ENCODE results near the gene ARHGEF40. TPM values are rescaled to one million over a fixed set of nuclear protein-coding genes. Genes with fewer than 3 reads are reported as not detected.

Gene ARHGEF40
- total RNA-seq, 1 experiment from 2014 or later = 26.0 TPM

DNA sequence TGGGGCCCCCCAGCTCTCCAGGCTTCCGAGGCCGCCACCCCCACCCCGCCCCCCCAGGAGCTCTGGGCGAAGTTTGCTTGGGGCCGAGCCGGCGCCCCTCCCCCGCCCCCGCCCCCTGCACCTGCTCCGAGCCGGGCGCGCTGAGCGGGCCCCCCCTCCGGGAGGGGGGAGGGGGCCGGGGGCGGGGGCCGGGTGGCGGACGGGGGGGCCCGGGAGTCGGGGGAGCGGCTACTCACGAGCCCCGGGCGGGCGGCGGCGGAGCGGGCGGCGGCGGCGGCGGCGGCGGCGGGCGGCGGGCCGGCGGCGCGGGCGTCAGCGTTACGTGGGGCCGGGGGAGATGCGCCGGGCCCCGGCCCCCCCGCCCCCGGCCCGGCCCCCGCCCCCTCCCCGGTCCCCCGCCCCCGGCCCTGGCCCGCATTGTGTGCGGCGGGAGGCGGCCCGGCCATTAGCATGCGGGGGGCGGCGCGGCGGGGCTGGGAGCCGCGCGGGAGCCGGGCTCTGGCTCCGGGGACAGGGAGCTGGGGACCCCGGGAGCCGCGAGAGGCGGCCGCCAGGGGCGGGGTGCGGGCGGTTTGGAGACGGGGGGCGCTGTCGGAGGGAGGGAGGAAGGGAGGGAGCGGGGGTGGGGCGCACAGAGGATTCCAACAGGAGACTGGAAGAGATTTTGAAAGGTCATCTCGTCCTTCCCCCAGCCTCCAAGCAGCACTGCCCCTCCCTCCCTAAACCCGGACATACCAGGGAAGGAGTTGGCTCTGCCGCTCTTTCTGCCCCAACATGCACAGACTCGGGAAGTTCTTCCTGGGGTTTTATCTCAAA lies 28.2 kb downstream of the ARHGEF40 start, which contains the start of gene ZNF219:
Gene ZNF219 (minus strand): TSS at position 580 of the 816 bp plus-strand sequence. CDS start 5,064 bp downstream, outside the sequence.
- DNase-seq (ENCODE audit: low read depth) = peak; percentile 52

DNA sequence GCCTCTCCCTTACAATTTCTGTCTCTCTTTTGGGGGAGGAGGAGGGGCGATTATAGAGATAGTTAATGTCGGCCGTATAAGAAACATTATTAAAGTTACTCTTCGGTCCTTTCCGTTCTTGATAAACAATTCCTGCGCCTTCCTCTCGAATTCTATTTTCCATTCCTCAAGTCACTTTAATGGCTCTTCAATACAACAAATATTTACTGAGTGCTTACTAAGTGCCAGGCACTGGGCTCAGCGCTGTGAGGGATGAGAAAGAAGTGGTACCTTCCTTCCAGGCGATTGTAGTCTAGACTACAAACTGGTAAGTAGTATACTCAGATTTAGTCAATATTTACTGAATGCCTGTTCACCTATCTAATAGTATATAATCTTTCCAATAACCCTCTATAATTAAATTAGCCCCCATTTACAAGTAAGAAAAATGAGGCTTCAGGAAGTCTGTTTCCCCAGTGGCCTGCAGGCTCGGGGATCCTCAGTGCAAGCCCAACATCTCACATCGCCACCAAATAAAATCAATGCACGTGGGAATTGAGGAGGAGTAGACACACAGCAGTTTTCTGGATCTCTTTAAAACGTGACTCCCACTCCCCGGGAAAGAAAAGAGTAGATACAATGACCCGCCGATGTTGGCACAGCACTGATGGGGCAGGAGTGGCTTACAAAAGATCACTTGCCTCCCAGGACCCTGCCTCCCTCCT lies 28.9 kb downstream of the ARHGEF40 start:
- no peak for DNase-seq (ENCODE audit: low read depth)

DNA sequence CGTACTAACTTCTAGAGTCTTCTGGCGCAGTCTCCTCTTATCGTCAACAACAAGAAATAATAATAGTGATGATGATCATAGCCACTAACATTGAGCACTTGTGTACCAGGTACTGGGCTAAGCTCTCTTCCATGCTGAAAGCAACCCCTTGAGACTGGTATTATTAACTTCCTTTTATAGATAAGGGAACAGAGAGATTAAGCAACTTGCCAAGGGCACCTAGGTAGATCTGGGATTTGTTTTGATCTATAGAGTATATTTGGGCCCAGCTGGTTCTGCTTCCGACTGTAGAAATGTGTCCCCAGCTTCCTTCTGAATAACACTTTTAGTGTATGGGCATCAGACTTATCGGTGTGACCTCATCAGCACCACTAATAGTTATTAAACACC lies 29.5 kb downstream of the ARHGEF40 start:
- DNase-seq (ENCODE audit: low read depth) = no peak

DNA sequence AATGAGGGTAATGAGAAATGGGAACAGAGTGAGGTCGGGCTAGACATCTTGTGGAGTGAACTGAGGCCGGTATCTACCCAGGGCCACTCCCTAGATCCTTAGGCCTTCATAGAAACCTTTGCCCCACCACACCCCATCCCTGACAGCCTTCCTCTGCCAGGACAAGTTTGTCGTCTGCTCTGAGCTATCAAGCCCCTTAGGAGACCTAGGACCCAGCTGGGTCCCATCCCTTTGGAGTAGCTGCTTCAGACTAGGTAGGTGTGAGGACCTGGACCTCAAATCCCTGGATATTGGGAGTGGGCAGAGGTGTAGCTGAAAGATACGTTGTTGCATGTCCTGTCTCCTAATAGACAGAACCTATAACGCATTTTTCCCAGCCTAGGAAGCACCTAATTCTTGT lies 30.8 kb downstream of the ARHGEF40 start, which contains the start of gene TMEM253:
Gene TMEM253 (plus strand): TSS at position 136 of the 400 bp plus-strand sequence. CDS start 278 bp downstream, outside the sequence.
- no peak for DNase-seq (ENCODE audit: low read depth)

DNA sequence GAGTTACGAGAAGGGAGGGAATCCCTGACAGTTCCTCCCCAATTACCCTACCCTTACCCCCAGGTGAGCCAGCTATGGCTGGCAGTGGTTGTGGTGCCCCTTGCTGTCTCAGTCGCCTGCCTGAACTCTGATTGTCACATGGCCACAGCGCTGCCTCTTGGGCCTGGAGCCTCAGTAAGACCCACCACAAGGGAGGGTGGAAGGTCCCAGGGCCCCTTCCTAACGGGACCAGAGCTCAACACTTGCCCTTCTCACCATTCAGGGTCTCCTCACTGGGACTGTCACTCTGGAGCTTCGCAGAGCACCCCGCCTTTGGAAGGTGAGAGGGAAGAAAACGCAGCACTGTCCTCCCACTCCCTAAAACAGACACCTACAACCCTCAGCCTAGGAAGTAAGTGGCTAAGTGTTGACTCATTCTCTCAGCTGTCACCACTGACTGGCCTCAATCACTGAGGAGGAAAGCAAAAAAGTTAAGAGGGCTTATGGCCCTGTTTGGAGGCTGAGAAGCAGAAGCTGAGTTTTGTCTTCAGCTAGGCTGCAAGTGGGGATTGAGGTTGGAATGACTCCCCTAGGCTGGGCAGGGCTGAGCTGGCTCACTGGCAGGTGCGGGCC lies 31.8 kb downstream of the ARHGEF40 start:
- no peak for DNase-seq (ENCODE audit: low read depth)

DNA sequence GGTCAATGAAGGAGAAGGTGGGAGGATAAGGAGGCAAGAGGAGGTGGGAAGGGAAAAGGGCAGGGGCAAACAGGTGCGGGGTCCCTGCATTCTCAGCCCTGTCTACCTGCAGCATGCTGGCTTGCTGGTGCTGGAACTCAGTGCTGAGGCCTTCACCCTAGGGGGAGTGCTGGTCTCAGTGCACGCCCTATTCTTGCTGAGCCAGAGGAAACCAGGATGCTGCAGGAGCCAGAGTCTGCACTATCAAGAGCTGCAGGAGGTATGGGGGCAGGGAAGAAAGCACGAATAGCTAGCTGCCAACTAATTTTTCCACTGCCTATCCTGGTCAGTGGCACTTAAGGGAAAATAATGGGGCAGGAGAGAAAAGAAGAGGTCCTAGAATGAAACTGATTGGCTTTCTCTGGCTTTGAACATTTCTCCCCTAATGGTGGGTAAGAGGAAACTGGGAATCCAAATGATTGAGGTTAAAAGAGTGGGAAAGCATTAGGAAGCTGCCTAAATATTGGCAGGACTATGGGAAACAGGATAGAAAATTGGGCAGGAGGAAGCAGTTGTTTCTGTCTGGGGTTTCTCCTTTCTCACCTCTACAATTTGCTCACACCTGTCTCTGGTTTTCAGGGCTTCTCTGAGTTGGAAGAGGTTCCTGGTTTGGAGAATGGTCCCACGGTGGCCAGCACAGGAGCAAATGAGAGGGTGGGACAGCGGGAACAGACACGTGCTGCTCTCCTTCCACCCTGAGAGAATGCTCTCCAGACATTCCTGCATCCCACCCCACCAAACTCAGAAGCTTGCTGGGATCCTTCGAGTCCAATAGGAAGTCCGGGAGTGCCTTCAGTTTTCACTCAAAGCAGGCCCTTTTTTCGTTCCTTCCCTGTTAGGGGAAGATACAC lies 32.7 kb downstream of the ARHGEF40 start:
- no peak for DNase-seq (ENCODE audit: low read depth)

DNA sequence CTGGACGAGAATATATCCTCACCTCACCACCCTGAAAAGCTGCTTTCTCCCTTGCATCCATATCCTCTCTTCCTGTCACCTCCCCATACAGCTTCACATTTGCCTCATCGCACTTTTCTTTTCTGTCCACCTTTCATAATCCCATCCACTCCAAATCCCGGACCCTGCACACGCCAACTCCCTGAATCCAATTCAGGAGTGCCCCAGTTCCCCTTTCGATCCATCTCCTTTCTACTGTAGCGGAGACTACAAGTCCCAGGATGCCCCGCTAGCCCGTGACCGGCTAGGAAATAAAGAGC lies 33.3 kb downstream of the ARHGEF40 start:
- no peak for DNase-seq (ENCODE audit: low read depth)

DNA sequence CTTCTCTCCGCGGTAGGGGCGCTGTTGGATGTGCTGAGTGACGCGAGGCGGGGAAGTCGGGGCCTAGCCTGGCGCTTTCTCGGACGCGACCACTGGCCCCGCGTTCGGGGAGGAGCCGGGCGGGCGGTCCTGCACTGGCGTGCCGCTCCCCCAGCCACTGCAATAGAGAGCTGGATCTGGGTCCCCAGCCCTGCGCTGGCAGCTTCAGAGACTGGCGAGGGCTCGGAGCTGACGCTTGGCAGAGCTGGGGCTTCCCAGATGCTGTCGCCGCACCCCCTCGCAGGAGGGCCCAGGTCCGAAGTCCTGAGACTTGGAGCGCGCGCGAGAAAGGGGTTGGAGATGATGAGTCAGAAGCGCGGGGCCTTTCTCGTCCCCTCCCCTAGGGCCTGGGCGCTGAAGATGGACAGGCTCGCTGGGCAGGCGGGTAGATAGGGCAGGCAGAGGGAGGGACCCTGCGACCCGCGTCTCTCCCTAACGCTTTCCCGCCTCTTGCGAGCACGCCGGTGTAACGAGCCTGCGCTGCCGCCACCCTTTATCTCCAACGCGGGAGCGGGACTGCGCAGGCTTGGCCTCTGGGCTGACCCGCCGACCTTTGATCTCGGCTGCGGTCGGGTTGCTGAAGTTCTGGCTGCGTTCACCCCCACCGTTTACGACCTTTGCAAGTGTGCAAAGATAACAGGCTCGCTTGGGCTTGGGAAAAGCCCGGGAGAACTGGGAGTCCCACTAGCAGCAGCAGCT lies 33.8 kb downstream of the ARHGEF40 start:
- peak; percentile 95 for DNase-seq (ENCODE audit: low read depth)

DNA sequence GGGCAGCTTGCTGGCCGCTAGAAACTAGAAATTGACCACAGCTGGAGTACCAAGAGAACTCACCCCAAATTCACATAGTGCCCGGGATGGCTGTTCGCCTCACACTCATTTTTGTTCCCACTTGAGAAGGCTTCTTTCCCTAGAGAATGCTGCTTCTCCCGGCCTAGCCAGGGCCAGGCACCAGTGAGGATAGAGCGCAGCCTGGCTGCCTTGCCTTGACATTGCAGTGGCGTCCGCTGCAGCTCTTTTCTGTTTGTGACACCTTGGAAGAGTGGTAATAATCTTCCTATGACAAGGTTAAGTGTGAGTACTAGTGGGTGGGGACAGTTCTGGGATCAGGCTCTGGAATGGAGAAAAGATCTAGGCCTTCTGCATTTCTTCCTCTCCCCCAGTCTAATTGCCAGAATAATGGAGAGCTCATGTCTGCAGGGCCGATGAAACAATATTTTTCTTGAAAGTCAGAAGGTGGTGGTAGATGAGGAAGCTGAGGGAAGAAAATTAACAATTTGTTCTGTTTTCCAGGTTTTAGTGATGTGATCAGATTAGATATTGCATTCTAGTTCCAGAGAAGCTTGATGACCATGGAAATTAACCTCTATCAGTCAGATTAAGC lies 34.5 kb downstream of the ARHGEF40 start:
- peak; percentile 76 for DNase-seq (ENCODE audit: low read depth)

DNA sequence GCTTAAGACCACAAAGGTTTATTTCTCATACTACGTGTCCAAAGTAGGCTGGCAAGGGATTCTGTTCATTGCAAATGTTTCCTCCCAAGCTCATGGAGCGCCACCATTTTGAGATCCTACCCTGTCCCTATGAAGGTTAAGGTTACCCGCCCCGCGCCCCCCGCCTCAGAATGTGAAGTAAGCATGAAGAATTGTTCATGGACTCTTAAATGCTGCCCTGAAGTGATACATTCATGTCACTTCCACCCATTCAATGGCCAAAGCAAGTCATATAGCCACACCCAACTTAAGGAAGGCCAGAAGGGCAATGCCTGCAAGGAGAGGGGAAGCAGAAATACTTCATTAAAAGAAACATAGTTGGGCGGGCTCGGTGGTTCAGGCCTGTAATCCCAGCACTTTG lies 35.0 kb downstream of the ARHGEF40 start:
- DNase-seq (ENCODE audit: low read depth) = no peak

DNA sequence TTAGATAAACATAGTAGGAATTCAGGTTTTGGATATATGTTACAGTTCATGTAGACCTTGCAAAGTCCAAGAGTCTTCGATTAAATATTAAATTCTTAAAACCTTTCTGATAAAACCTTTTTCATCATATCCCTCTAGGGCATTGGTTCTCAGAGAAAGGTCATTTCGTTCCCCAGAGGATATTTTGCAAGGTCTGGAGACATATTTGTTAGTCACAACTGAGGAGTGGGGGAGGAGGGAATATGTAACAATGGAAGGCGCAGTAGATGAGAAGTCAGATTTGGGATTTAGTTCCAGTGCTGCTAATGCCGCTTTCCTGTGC lies 36.0 kb downstream of the ARHGEF40 start:
- no peak for DNase-seq (ENCODE audit: low read depth)

DNA sequence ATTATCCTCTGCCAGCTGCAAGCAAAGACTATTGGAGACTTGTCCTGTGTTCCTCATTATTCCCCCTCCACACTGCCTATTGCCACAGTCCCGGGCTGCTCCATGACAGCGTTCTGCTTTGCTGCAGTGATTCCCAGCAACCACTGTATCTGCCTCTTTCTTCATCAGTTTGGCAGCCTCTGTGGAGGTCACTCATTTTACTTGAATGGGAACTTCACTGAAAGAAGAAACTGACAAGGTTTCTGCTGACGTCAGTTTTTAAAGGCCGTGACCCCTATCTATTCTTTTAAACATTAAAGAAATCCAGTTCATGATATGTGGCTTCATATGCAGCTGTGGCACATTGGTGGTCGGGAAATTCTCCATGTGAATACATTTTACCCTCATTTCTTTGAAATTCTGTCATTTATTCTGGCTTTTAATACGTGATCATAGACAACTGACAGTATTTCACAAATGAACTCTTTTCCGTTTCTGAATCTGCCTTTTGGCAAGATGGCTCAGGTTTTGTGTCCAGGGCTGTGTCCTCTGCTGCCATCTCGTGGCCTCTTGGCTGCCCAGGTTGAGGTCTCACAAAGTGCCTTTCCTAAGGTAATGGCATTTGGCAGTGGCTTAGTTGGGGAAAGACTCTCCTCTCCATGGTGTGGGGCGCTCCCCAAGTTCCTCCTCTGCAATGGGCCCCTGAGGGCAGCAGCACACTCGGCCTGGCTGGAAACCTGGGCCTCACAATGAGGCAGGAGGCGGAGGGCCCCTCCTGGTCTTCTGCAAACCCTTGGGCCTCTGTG lies 36.6 kb downstream of the ARHGEF40 start:
- peak; percentile 73 for DNase-seq (ENCODE audit: low read depth)

DNA sequence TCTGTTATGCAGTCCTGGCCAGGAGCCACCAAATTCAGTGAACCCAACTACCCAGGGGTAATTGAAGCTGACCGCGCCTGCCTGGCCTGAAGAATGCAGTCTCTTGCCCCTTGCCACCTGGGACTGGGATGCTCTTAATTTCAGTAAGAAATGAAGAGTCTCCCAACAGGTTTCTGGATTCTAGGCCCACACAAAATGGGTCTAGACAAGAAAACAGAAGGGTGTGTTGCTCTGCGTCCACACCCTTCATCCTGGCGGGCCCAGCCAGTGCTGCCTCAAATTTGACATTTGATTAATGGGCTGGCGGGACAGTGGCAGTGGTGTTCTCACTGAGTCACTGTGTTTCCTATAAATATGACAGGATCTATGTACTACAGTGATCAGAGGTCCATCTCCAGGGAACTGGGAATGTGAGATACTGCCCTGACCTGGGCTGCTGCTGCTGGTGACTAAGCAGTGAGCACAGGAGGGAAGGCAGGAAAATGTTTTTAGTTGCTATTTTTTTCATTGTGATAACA lies 37.2 kb downstream of the ARHGEF40 start:
- DNase-seq (ENCODE audit: low read depth) = no peak

DNA sequence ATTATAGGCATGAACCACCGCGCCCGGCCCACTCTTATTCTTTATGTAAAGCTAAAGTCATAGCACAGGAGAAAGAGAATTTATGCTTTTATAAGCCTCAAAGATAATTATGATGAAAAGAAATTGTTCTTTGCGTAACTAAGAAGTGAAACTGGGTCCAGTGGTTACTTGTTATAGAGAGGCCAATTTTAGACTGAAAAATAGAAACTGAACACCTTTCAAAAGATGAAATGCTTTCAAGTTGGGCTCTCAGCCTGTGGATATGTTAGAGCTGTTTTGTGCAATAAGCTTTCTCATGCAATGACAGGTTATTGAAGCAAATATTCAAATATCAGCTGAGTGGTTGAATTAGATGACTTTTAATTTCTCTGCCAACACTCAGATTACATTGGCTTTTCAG lies 38.7 kb downstream of the ARHGEF40 start:
- DNase-seq (ENCODE audit: low read depth) = no peak

DNA sequence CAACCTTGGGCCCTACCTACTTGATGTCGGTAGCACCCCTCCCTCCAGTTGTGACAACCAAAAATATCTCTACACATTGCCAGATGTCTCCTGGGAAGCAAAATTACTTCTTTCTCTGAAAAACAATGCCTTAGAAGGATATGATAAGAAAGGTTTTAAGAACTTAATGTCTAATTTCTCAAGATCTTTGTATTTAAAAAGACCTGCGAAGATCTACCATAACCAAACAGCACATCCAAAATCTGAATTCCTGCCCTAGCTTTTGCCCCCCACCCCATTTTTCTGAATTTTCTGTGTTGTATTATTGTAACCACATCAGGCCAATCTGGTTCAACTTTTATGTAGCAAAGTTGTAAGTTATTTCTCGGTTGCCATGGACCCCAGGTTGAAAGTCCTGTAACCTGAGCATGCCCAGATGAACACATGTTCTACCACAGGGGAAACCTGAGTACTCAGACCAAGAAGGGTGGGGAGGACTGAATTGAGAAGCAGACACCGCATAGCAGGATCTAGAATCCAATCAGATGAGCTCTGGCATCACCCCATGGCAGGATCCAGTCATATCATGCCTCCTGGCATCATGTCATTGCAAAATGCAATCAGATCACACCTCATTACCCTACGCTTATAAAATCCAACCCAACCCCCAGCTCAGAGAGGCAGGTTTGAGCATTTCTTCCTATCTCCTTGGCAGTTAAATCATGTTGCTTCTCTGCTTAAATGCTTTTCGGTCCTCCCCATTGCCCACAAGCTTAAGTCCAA lies 39.5 kb downstream of the ARHGEF40 start:
- no peak for DNase-seq (ENCODE audit: low read depth)

DNA sequence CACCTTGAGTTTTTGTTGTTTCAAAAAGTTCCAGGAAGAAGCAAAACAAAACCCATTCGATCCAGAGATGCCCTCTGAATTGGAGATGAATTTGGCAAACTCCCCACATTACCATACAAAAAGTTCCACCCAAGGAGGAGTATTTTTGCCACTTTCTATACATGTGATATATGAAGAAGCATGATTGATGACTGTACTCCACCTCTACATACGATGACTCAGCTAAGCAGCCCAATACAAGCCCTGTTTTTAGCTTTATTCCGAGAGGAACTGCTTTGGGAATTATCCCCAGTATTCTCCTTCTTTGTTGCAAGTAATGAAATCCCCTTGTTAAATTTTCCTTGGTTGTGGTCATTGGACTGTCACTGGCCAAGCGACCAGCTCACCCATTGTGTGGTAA lies 42.2 kb downstream of the ARHGEF40 start:
- no peak for DNase-seq (ENCODE audit: low read depth)

DNA sequence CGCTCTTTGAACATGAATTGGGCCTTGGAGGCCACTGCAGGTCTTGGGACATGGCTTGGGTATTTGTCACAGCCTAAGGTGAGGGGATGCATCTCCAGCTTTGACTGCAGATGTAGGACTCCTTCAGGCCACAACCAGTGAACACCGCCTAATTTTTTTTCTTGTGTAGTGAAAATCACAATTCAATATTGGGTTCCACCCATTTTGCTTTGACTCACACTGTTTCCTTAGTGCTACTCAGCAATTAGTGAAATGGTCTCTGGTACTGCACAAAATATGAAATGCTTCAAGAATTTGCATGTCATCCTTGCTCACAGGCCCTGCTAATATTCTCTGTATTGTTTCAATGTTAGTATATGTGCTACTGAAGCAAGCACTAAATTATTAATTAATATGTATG lies 43.3 kb downstream of the ARHGEF40 start:
- no peak for DNase-seq (ENCODE audit: low read depth)

DNA sequence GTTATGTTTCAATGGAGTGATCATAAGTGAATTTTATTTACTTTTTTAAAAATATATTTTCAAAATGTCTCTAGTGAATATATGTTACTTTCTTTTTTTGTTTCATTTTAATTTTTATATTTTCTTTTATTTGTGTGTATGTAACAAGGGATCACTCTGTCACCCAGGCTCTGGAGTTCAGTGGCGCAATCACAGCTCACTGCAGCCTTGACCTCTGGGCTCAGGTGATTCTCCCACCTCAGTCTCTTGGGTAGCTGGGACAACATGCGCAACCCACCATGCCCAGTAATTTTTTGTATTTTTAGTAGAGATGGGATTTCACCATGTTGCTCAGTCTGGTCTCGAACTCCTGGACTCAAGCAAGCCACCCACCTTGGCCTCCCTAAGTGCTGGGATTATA lies 48.8 kb downstream of the ARHGEF40 start:
- DNase-seq (ENCODE audit: low read depth) = no peak

DNA sequence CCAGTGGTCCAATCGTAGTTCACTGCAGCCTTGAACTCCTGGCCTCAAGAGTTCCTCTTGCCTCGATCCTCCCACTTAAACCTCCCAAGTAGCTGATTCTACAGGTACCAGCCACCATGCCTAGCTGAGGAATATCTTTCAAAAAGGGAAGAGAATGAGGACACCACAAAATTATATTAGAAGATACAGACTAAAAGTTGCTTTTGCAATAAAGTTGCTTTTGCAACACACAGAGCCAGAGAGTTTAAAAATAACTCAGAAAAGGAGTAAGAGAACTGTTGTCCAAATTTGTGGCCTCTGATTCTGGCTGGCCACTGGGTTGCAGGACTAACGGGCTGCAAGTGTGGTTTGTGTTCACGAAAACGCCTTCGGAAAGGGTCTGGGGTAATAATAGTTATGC lies 50.6 kb downstream of the ARHGEF40 start:
- no peak for DNase-seq (ENCODE audit: low read depth)
